ENCODE results near the gene ZNF529. TPM values are rescaled to one million over a fixed set of nuclear protein-coding genes. Genes with fewer than 3 reads are reported as not detected.

The ZNF529 gene
- total RNA-seq, 2 donors from 2014 or later = 9.2 to 18.1 TPM

GRCh38 chr19:36528921-36529518, 44.1 kb downstream of the ZNF529 start:
- Mint-ChIP-seq H3K4me1 (peaks cover 21% of the 10 kb centered on the region), H3K27ac (peak overlapping the region; percentile 99), H3K36me3 (ENCODE audit: low read depth) (peaks cover 41% of the 10 kb centered on the region), H3K4me3 (peak overlapping the region; percentile 99), H3K27me3 (no peaks in the 10 kb centered on the region), H3K9me3 (peaks cover 7% of the 10 kb centered on the region)
- ATAC-seq (replicated peaks) = peak; percentile 41

GRCh38 chr19:36528194-36528920, 44.7 kb downstream of the ZNF529 start, which contains the start of gene ZNF260:
TSS of gene ZNF260 (minus strand) at chr19:36528271. CDS start at chr19:36515238, 13,033 bp downstream.
- ATAC-seq (replicated peaks) = peak; percentile 93
- Mint-ChIP-seq H3K4me1 (peaks cover 21% of the 10 kb centered on the region), H3K9me3 (peaks cover 11% of the 10 kb centered on the region), H3K36me3 (ENCODE audit: low read depth) (peaks cover 46% of the 10 kb centered on the region), H3K27me3 (no peaks in the 10 kb centered on the region), H3K4me3 (peak within 1 kb of the TSS; percentile 99), H3K27ac (peak within 1 kb of the TSS; percentile 99)

DNA sequence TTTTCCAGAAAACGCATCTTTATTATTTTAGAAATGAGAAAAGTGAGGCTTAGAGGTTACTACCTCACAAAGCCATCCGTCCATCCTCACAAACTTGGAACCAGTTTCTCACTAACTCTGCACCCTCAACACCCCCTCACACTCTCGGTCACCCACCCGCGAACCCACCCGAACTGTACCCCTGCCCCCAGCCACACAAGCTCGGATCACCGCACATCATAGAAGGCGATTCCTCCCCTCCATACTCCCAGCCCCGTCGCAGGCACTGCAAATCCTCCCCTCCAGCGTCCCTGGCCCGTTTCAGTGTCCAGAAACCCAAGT, 45.3 kb downstream of the ZNF529 start:
- no peak for ATAC-seq (replicated peaks)
- Mint-ChIP-seq H3K4me3 (peak overlapping the region; percentile 99), H3K27me3 (no peaks in the 10 kb centered on the region), H3K4me1 (peaks cover 21% of the 10 kb centered on the region), H3K9me3 (peaks cover 12% of the 10 kb centered on the region), H3K36me3 (ENCODE audit: low read depth) (peaks cover 51% of the 10 kb centered on the region), H3K27ac (peak overlapping the region; percentile 99)

DNA sequence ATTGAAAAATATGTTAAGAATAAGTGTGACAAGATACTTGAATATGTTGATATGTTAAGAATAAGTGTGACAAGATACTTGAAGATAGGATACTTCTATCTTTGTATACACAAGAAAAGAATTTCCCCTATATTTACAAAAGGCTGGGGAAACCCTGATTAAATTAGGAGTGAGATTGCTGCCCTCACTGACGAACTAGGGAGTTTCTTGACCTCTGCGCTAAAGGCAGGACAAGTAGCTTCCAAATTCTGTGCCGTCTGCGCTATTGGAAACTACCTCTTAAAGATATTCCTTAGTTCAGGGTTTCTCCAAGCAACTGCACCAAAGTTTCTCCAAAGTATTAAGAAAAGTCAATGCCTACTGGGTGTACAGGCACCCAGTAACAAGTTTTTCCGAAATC, 45.8 kb downstream of the ZNF529 start:
- Mint-ChIP-seq H3K4me1 (peaks cover 21% of the 10 kb centered on the region), H3K27me3 (no peaks in the 10 kb centered on the region), H3K36me3 (ENCODE audit: low read depth) (peaks cover 56% of the 10 kb centered on the region), H3K4me3 (peak overlapping the region; percentile 99), H3K27ac (peak overlapping the region; percentile 99), H3K9me3 (peaks cover 13% of the 10 kb centered on the region)
- no peak for ATAC-seq (replicated peaks)

- Mint-ChIP-seq H3K4me3 (peak overlapping the region; percentile 99), H3K27me3 (no peaks in the 10 kb centered on the region)
- no peak for ATAC-seq (replicated peaks)
Observed at GRCh38 chr19:36526581-36526980, 46.5 kb downstream of the ZNF529 start.

GRCh38 chr19:36524617-36525016, 48.5 kb downstream of the ZNF529 start:
- H3K4me1 Mint-ChIP-seq = peaks cover 21% of the 10 kb centered on the region
- no peak overlapping the region for H3K27ac Mint-ChIP-seq
- H3K27me3 Mint-ChIP-seq = no peaks in the 10 kb centered on the region
- ATAC-seq (replicated peaks) = no peak
- H3K4me3 Mint-ChIP-seq = no peak overlapping the region
- peaks cover 13% of the 10 kb centered on the region for H3K9me3 Mint-ChIP-seq
- peaks cover 77% of the 10 kb centered on the region for H3K36me3 Mint-ChIP-seq (ENCODE audit: low read depth)

More at GRCh38 chr19:36526581-36526980, 46.5 kb downstream of the ZNF529 start:
- Mint-ChIP-seq H3K9me3 (peaks cover 13% of the 10 kb centered on the region), H3K27ac (no peak overlapping the region), H3K36me3 (ENCODE audit: low read depth) (peaks cover 63% of the 10 kb centered on the region), H3K4me1 (peaks cover 21% of the 10 kb centered on the region)

GRCh38 chr19:36514012-36514612, 59.0 kb downstream of the ZNF529 start:
- Mint-ChIP-seq H3K36me3 (ENCODE audit: low read depth) (peaks cover 53% of the 10 kb centered on the region), H3K4me1 (no peaks in the 10 kb centered on the region), H3K27me3 (no peaks in the 10 kb centered on the region), H3K27ac (no peak overlapping the region), H3K4me3 (no peak overlapping the region), H3K9me3 (peaks cover 33% of the 10 kb centered on the region)
- ATAC-seq (replicated peaks) = no peak

DNA sequence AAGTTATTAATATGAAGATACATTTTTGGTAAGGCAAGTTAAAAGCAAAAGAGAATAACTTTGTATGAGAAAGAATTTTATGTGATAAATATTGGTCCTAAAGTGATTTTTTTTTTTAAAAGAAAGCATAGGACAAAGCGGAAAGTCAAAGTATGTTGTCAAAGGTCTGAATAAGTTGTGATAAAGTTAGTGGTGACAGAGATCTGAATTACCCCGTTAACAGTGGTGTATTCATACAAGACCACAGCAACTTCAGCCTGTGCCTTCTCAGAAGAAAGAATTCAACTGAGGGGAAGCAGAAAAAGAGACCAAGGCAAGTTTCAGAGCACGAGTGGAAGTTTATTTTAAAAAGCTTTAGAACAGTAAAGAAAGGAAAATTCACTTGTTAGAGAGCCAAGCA, 64.8 kb downstream of the ZNF529 start:
- peaks cover 3% of the 10 kb centered on the region for H3K9me3 Mint-ChIP-seq

DNA sequence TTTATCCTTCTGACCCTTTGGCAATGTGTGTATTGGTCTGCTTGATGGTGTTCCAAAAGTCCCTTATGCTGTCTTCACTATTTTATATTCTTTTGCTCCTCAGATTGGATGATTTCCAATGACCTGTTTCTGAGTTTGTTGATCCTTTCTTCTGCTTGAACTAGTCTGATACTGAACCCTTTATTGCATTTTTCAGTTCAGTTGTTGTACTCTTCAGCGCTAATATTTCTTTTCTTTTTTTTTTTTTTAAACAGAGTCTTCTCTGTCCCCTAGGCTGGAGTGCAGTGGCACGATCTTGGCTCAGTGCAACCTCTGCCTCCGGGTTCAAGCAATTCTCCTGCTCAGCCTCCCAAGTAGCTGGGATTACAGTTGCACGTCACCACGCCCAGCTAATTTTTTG, 71.1 kb downstream of the ZNF529 start:
- H3K4me3 Mint-ChIP-seq = no peak overlapping the region
- no peaks in the 10 kb centered on the region for H3K4me1 Mint-ChIP-seq
- H3K9me3 Mint-ChIP-seq = peaks cover 19% of the 10 kb centered on the region
- H3K27ac Mint-ChIP-seq = no peak overlapping the region
- H3K36me3 Mint-ChIP-seq (ENCODE audit: low read depth) = no peaks in the 10 kb centered on the region
- H3K27me3 Mint-ChIP-seq = no peaks in the 10 kb centered on the region
- ATAC-seq (replicated peaks) = no peak

More for the DNA sequence above, 64.8 kb downstream of the ZNF529 start:
- H3K27me3 Mint-ChIP-seq = no peaks in the 10 kb centered on the region
- no peak overlapping the region for H3K4me3 Mint-ChIP-seq
- no peak overlapping the region for H3K27ac Mint-ChIP-seq
- H3K36me3 Mint-ChIP-seq (ENCODE audit: low read depth) = no peaks in the 10 kb centered on the region
- no peaks in the 10 kb centered on the region for H3K4me1 Mint-ChIP-seq
- ATAC-seq (replicated peaks) = no peak

DNA sequence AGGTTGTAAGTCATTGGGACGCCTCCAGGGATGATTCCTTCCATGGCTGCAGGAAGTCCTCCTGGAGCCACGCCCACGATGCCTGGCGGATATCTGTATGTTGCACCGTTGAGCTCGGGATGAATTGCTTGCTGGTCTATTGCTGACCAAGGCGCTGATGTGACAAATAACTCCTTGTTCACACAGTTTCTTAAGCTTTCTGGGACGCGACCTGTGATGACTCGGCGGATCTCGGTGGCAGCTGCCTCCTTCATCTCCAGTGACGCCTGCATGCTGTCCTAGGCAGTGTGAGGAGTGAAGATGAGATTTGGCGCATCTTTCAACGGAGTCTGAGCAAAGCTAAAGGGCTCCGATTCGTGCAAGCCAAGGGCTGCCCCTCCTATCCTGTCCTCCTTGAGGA, 76.1 kb downstream of the ZNF529 start:
- no peaks in the 10 kb centered on the region for H3K27me3 Mint-ChIP-seq
- H3K4me3 Mint-ChIP-seq = no peak overlapping the region
- peaks cover 9% of the 10 kb centered on the region for H3K9me3 Mint-ChIP-seq
- no peaks in the 10 kb centered on the region for H3K4me1 Mint-ChIP-seq
- H3K36me3 Mint-ChIP-seq (ENCODE audit: low read depth) = no peaks in the 10 kb centered on the region
- no peak overlapping the region for H3K27ac Mint-ChIP-seq
- no peak for ATAC-seq (replicated peaks)

Other genes with a start within 250 kb of the ZNF529 start
- 1 to 10 TPM; 1.8 to 2.0 TPM for gene ZFP14, start 194.1 kb downstream of the ZNF529 start, total RNA-seq
- gene ZFP82, start 154.6 kb downstream of the ZNF529 start, total RNA-seq = 1 to 10 TPM; 3.8 to 7.4 TPM
- 1 to 10 TPM; 4.0 to 5.6 TPM for gene ZNF566, start 83.7 kb downstream of the ZNF529 start, total RNA-seq
- 1 to 10 TPM; 3.5 to 6.1 TPM for gene ZNF260, start 45.0 kb downstream of the ZNF529 start, total RNA-seq
- gene ZNF382, start 32.0 kb upstream of the ZNF529 start, total RNA-seq = 10 to 100 TPM in 1 of 2 donors, 1 to 10 TPM in 1; 9.7 to 12.3 TPM
- 1 to 10 TPM; 3.2 to 7.4 TPM for gene ZNF461, start 93.5 kb upstream of the ZNF529 start, total RNA-seq
- 1 to 10 TPM; 4.3 to 8.6 TPM for gene ZNF567, start 114.3 kb upstream of the ZNF529 start, total RNA-seq
- gene ZNF850, start 199.5 kb upstream of the ZNF529 start, total RNA-seq = 10 to 100 TPM in 1 of 2 donors, 1 to 10 TPM in 1; 4.7 to 13.9 TPM

All from activated T-helper 17 cell treated with anti-CD3 and anti-CD28 coated beads, Interleukin-2, amount 50 U/mL, for 72 hours (primary cell).